ENCODE data around the gene TH.

DNA sequence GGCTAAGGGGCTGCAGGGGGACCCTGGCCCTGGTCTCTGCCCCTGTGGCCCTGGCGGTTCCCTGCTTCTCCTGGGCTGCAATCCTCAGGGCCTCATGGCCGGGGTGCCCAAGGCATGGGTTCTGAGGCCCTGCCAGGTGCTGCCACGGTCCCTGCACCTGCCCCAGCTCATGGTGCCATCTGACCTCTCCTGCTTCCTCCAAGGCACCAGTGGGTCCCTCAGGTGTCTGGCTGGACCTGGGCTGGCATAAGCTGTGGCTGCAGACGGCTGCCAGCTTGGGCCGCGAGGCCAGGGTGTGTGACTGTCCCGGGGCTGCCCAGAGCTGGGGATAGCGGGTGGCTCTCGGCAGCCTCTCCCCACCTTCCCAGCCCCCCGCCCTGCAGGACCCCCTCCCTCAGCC is 12.6 kb downstream of the TH start:
- TF ChIP-seq, protein P1, sequence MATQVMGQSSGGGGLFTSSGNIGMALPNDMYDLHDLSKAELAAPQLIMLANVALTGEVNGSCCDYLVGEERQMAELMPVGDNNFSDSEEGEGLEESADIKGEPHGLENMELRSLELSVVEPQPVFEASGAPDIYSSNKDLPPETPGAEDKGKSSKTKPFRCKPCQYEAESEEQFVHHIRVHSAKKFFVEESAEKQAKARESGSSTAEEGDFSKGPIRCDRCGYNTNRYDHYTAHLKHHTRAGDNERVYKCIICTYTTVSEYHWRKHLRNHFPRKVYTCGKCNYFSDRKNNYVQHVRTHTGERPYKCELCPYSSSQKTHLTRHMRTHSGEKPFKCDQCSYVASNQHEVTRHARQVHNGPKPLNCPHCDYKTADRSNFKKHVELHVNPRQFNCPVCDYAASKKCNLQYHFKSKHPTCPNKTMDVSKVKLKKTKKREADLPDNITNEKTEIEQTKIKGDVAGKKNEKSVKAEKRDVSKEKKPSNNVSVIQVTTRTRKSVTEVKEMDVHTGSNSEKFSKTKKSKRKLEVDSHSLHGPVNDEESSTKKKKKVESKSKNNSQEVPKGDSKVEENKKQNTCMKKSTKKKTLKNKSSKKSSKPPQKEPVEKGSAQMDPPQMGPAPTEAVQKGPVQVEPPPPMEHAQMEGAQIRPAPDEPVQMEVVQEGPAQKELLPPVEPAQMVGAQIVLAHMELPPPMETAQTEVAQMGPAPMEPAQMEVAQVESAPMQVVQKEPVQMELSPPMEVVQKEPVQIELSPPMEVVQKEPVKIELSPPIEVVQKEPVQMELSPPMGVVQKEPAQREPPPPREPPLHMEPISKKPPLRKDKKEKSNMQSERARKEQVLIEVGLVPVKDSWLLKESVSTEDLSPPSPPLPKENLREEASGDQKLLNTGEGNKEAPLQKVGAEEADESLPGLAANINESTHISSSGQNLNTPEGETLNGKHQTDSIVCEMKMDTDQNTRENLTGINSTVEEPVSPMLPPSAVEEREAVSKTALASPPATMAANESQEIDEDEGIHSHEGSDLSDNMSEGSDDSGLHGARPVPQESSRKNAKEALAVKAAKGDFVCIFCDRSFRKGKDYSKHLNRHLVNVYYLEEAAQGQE (IDR thresholded peaks at IDR 0.05; ENCODE audit: insufficient read depth in 1 of 2, low read depth in 2 of 2, low read length in 1 of 2) = no peak
- TF ChIP-seq, protein P2, sequence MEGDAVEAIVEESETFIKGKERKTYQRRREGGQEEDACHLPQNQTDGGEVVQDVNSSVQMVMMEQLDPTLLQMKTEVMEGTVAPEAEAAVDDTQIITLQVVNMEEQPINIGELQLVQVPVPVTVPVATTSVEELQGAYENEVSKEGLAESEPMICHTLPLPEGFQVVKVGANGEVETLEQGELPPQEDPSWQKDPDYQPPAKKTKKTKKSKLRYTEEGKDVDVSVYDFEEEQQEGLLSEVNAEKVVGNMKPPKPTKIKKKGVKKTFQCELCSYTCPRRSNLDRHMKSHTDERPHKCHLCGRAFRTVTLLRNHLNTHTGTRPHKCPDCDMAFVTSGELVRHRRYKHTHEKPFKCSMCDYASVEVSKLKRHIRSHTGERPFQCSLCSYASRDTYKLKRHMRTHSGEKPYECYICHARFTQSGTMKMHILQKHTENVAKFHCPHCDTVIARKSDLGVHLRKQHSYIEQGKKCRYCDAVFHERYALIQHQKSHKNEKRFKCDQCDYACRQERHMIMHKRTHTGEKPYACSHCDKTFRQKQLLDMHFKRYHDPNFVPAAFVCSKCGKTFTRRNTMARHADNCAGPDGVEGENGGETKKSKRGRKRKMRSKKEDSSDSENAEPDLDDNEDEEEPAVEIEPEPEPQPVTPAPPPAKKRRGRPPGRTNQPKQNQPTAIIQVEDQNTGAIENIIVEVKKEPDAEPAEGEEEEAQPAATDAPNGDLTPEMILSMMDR (IDR thresholded peaks at IDR 0.05) = no peak
- TF ChIP-seq POLR2AphosphoS5 (IDR thresholded peaks at IDR 0.05; ENCODE audit: low read depth, low read length) (no peak), TCF7L2 (IDR thresholded peaks at IDR 0.05; ENCODE audit: low read depth, low read length) (no peak), SIN3A (IDR thresholded peaks at IDR 0.05; ENCODE audit: borderline replicate concordance, insufficient read depth, low read depth, low read length) (no peak)

Data from Panc1 (cell line).